Frontal cortex (tissue), 4 donors: Measurements from ENCODE around the gene ADK. TPM values are rescaled to one million over a fixed set of nuclear protein-coding genes. Genes with fewer than 3 reads are reported as not detected.
"Not testable (repeated sequence)": the region's sequence is repeated elsewhere in the genome, so short reads cannot be mapped to it uniquely, and the experiment has no call there.

Source experiments
- DNase-seq, 2 donors: peaks; one replicate each; pipeline ENCODE4 v3.0.0; 2012; ENCODE audit warnings: low spot score in 2 of 2
- FAIRE-seq: peaks from 2 replicates; lab custom pipeline; 2012; peaks lifted over from hg19 to GRCh38; lab: Jason Lieb, UNC
- total RNA-seq: library from RNA; depleted of rRNA; stranded (reverse); fragments of >200 nt; gene quantifications from one replicate; pipeline ENCODE4 v1.2.3, GENCODE V29; 2014
- donor health status: control.
- donor health status: control.
- donor health status: control.

Gene ADK
- total RNA-seq, 1 donor from 2014 or later, result 25.3 TPM

DNA sequence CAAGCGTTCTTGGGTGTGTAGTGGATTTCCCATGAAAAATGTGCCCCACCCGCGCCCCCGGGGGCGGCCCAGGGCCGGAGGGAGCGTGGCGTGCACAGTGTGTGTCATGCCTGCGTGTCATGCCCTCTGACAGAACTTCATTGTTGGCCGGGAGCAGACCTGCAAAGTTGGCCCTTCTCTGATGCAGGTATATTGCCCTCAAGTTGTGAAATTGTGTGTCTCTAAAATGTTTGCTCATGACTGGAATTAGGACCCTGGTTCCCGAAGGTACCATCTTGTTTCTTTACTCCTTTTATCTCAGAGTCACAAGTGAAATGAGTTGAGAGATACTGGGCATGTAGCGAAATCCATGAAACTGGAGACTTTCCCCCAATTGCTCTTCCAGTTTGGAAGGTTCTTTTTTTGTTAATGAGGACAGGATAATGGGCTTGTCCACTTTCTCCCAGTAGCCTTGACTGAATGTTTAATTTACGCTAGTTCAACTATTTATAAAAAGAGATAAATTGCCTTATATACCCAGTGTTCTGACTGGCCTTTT lies 26.2 kb downstream of the ADK start:
- peak in 1 of 2 donors; percentile 36 for DNase-seq
- FAIRE-seq, result no peak

DNA sequence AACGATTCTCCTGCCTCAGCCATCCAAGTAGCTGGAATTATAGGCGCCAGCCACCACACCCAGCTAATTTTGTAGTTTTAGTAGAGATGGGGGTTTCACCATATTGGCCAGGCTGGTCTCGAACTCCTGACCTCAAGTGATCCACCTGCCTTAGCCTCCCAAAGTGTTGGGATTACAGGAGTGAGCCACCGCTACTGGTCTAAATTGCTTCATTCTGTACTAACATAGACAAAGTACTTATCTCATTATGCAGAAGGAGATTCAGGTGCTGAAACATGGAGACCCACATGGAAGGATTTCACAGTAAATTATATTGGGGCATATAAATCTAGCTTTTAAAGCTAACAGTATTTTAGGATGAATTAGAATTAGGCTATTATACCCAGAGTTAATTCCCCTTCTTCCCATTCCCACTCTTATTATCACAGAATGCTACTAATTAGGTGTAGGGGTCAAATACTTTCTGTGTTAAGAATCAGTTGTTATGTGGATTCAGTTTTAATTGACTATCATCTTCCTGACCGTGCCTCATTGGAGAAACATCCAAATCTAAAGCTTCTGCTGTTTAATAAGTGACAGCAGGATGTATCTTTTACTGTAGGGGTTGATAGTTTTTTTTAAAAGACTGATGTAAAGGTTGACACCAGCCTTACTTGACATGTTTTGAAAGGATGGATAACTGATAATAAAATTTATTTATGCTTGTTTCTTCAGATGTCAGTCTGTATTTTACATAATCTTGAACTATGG lies 27.2 kb downstream of the ADK start:
- no peak for FAIRE-seq
- DNase-seq, result no peak

- DNase-seq (no peak), FAIRE-seq (no peak)
These were observed 28.2 kb downstream of the ADK start for GRCh38 chr10:74179111-74179710.

- DNase-seq (no peak), FAIRE-seq (no peak)
These were observed 35.7 kb downstream of the ADK start for GRCh38 chr10:74186678-74187077.

- DNase-seq (no peak), FAIRE-seq (no peak)
These were observed 36.2 kb downstream of the ADK start for GRCh38 chr10:74187237-74187636.

DNA sequence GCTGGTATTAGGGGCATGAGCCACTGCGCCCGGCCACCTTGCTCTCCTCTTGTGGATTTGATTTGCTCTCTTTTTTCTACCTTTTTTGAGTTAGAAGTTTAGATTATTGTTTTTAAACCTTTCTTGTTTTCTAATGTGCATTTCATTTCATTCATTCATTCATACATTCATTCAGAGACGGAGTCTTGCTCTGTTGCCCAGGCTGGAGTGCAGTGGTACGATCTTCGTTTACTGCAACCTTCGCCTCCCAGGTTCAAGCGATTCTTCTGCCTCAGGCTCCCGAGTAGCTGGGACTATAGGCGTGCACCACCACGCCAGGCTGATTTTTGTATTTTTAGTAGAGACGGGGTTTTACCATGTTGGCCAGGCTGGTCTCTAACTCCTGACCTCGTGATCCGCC lies 37.6 kb downstream of the ADK start:
- DNase-seq, FAIRE-seq: not testable (repeated sequence)

GRCh38 chr10:74189999-74190421 lies 39.0 kb downstream of the ADK start:
- no peak for FAIRE-seq
- no peak for DNase-seq

DNA sequence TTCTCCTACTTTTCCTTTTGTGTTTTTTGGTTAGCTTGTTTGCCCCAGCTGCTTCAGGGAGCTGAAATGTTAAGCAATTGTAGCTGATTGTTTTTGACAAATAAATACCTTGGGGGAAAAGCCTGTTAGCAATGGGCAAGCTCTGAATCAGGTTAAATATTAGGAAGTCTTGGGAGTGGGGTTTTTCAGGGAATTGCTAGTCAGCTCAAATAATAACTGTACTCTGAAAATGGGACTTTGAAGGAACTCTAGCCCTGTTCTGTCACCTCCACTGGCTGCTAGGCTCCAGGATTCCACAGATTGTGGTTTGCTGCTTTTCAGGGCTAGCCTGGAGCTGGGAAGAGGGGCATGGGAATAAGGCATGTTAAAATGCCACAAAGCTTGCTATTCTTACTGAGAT lies 39.5 kb downstream of the ADK start:
- FAIRE-seq (no peak), DNase-seq (no peak)

GRCh38 chr10:74194545-74194944 lies 43.5 kb downstream of the ADK start:
- FAIRE-seq (no peak), DNase-seq (no peak)

DNA sequence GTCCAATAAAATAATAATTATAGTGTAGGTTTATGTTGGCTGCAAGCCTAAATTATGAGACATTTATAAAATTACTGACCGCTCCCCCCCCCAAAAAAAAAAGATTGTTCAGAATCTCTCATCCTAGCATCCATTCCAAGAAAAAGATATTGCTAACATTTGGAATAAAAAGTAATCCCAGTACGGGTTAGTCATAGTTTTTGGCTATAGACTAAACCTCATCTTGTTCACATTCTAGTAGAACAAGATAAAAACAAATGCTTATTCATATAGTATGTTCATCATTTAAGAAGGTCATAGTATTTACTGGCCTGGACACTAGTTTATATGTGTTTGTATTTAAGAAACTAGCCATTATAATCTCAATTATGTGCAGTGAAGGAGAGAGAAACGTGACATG lies 44.0 kb downstream of the ADK start:
- DNase-seq (no peak), FAIRE-seq (no peak)

DNA sequence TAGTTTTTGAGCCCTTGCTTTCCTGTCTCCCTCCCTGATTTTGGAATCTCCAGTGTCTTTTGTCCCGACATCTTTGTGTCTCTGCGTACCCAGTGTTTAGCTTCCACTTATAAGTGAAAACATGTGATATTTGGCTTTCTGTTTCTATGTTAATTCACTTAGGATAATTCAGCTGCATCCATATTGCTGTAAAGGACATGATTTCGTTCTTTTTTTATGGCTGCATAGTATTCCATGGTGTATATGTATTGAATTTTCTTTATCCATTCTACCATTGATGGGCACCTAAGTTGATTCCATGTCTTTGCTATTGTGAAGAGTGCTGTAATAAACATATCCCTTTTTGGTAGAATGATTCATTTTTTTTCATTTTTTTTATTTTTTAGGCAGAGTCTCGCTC lies 48.3 kb downstream of the ADK start:
- DNase-seq, result no peak
- no peak for FAIRE-seq

DNA sequence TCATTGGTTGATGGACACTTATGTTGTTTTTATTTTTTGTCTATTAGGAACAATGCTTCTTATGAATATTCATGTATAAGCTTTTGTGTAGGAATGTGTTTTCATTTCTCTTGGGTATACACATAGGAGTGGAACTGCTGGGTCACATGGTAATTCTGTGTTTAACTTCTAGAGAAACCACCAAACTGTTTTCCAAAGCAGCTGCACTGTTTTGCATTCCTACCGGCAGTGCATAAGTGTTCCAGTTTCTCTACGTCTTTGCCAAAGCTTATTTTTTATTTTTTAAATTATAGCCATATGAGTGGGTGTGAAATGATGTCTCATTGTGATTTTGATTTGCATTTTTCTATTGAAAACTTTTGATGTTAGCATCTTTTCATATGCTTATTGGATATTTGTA lies 51.3 kb downstream of the ADK start:
- FAIRE-seq (no peak), DNase-seq (no peak)

DNA sequence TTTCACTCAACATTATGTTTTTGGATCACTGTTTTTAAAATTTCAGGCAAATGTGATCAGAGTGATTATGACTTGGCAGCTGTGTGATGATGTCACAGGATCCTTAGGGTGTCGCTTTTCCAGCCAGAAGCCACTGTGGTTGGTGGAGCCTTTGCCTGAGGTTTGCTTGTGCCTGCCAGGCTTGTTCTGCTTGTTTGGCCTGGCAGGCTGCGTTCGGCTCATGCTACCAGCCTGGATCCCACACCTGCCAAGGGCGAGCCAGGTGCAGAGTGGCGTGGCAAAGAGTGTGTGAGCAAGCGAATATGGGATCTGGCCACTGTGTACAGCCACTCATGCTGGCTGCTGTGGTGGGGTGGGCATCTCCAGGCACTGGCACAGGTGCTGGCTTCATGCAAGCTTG lies 55.7 kb downstream of the ADK start:
- DNase-seq (no peak), FAIRE-seq (no peak)

- FAIRE-seq (no peak), DNase-seq (no peak)
These were observed 56.9 kb downstream of the ADK start for GRCh38 chr10:74207691-74208480.

DNA sequence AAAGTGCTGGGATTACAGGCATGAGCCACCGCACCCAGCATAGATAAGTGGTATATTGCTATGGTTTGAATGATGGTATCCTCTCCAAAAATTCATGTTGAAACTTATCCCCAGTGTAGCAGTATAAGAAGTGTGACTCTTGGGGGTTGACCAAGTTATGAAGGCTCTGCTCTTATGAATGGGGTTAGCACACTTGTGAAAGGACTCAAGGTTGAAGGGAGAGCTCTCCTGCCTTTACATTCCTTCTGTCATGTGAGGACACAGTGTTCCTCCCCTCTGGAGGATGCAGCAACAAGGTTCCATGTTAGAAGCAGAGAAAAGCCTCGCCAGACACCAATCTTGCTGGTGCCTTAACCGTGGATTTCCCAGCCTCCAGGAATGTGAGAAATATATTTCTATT lies 58.0 kb downstream of the ADK start:
- no peak for FAIRE-seq
- no peak for DNase-seq

DNA sequence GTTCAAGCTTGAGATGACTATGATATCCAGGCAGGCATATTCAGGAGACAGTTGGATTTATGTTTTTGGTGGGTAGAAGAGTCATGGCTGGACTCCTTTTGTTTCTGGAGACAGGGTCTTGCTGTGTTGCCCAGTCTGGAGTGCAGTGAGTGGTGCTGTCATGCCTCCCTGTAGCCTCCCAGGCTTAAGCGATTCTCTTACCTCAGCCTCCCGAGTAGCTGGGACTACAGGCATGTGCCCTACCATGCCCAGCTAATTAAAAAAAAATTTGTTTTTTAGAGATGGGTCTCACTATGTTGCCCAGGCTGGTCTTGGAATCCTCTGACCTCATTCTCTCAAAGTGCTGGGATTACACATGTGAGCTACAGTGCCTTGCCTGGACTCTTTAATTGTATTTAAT lies 62.0 kb downstream of the ADK start:
- no peak for DNase-seq
- no peak for FAIRE-seq

GRCh38 chr10:74213571-74214162 lies 62.6 kb downstream of the ADK start:
- FAIRE-seq, result peak; percentile 24
- no peak for DNase-seq

DNA sequence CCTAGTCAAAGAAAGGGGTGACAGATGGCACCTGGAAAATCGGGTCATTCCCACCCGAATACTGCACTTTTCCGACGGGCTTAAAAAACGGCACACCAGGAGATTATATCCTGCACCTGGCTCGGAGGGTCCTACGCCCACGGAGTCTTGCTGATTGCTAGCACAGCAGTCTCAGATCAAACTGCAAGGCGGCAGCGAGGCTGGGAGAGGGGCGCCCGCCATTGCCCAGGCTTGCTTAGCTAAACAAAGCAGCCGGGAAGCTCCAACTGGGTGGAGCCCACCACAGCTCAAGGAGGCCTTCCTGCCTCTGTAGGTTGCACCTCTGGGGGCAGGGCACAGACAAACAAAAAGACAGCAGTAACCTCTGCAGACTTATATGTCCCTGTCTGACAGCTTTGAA lies 66.1 kb downstream of the ADK start:
- DNase-seq, FAIRE-seq: not testable (repeated sequence)

GRCh38 chr10:74222467-74222866 lies 71.4 kb downstream of the ADK start:
- not testable (repeated sequence) for DNase-seq, FAIRE-seq
